T-cell (primary cell): ENCODE results near the gene MFN2. TPM values are rescaled to one million over a fixed set of nuclear protein-coding genes. Genes with fewer than 3 reads are reported as not detected.
"Not testable (repeated sequence)": the region's sequence is repeated elsewhere in the genome, so short reads cannot be mapped to it uniquely, and the experiment has no call there.

Experiments used
- ATAC-seq, 4 experiments: fragments of 200-7000 bp in 3 of 4; fragments of 150-1000 bp in 1 of 4; cut with Tn5 transposase; replicated peaks in 1 of 4; 1 replicate in 3 of 4; 2 replicates in 1 of 4; pipeline ENCODE4 v1.10.0; 2021; ENCODE audit warnings: moderate library complexity in 3 of 4, mild to moderate bottlenecking in 2 of 4, moderate number of reproducible peaks in 1 of 4
- CTCF ChIA-PET, 2 donors: fragments of 300-600 bp; sonication (Branson Sonifier 250); formaldehyde crosslinking; loops; one replicate each; lab custom pipeline; 2022; ENCODE audit warnings: antibody characterized with exemption in 2 of 2; lab: Charles Lee
- POLR2A ChIA-PET, 2 donors: fragments of 300-600 bp; sonication (Branson Sonifier 250); formaldehyde crosslinking; loops; one replicate each; lab custom pipeline; 2022; ENCODE audit warnings: antibody characterized with exemption in 2 of 2; lab: Charles Lee
- DNase-seq, 35 experiments: peaks; one replicate each; pipeline versions ENCODE4 v3.0.0 to v3.0.0-alpha.2; 2013 to 2023
- H3K27ac ChIP-seq: one replicate; pipeline ENCODE4 v1.5.1; 2013; ENCODE audit warnings: low read length
- H3K27me3 ChIP-seq, 2 experiments: replicated peaks in 1 of 2; 1 replicate in 1 of 2; 2 replicates in 1 of 2; pipeline versions ENCODE4 v1.6.1 to v1.7.0; 2013; ENCODE audit warnings: low read length in 1 of 2, mixed read lengths in 1 of 2; ENCODE audit not compliant: control insufficient read depth in 2 of 2, insufficient read depth in 2 of 2; ENCODE audit errors: extremely low read depth in 1 of 2
- H3K36me3 ChIP-seq, 2 donors: 1 replicate in 1 of 2; 2 replicates in 1 of 2; pipeline versions ENCODE4 v1.6.1 to v1.7.0; 2013; ENCODE audit warnings: low read length in 1 of 2; ENCODE audit not compliant: control insufficient read depth in 2 of 2, insufficient read depth in 1 of 2; ENCODE audit errors: extremely low read depth in 1 of 2
- H3K4me1 ChIP-seq, 2 experiments: 1 replicate in 1 of 2; 2 replicates in 1 of 2; pipeline versions ENCODE4 v1.6.1 to v1.7.0; 2013; ENCODE audit warnings: low read length in 2 of 2, mixed read lengths in 1 of 2; ENCODE audit not compliant: insufficient read depth in 2 of 2, control insufficient read depth in 1 of 2; ENCODE audit errors: extremely low read depth in 1 of 2
- H3K4me3 ChIP-seq, 2 donors: 1 replicate in 1 of 2; 2 replicates in 1 of 2; pipeline versions ENCODE4 v1.5.1 to v1.7.0; 2013; ENCODE audit warnings: mild to moderate bottlenecking in 2 of 2, low read length in 1 of 2, moderate library complexity in 1 of 2; ENCODE audit not compliant: control insufficient read depth in 1 of 2; ENCODE audit errors: extremely low read depth in 1 of 2
- H3K9me3 ChIP-seq: 2 replicates; pipeline ENCODE4 v1.7.0; 2013
- H3K27ac Mint-ChIP-seq, 2 donors: one replicate each; pipeline ENCODE4 v1.8.0; 2020 to 2021; ENCODE audit warnings: mild to moderate bottlenecking in 2 of 2, mixed read lengths in 2 of 2
- H3K27me3 Mint-ChIP-seq, 2 donors: one replicate each; pipeline ENCODE4 v1.8.0; 2021 to 2022; ENCODE audit warnings: mixed read lengths in 2 of 2
- H3K36me3 Mint-ChIP-seq: one replicate; pipeline ENCODE4 v1.8.0; 2021; ENCODE audit warnings: mixed read lengths
- H3K4me1 Mint-ChIP-seq, 3 donors: one replicate each; pipeline ENCODE4 v1.8.0; 2020 to 2022; ENCODE audit warnings: mixed read lengths in 3 of 3, mild to moderate bottlenecking in 1 of 3
- H3K4me3 Mint-ChIP-seq, 3 donors: one replicate each; pipeline ENCODE4 v1.8.0; 2020 to 2022; ENCODE audit warnings: mild to moderate bottlenecking in 3 of 3, mixed read lengths in 3 of 3, moderate library complexity in 3 of 3
- H3K9me3 Mint-ChIP-seq, 3 donors: one replicate each; pipeline ENCODE4 v1.8.0; 2020 to 2022; ENCODE audit warnings: mixed read lengths in 3 of 3
- whole genome bisulfite sequencing: methylation state at CpG from one replicate; pipeline ENCODE4 v1.1.5; 2013; ENCODE audit warnings: missing lambda C conversion rate; ENCODE audit not compliant: insufficient coverage; 5-methylcytosine and 5-hydroxymethylcytosine counted together
- total RNA-seq, 35 experiments: library from RNA in 6 of 35; stranded (reverse) in 6 of 35; fragments of 120-200 nt in 1 of 35; gene quantifications; one replicate each; pipeline versions ENCODE4 v1.2.1 to v1.2.4 and lab custom pipeline; 2013 to 2026

MFN2 gene
- total RNA-seq, 5 donors from 2014 or later (not counting 1 experiment from before 2014, with no cell fraction given): 38.0 to 47.0 (median 40.7) TPM

DNA sequence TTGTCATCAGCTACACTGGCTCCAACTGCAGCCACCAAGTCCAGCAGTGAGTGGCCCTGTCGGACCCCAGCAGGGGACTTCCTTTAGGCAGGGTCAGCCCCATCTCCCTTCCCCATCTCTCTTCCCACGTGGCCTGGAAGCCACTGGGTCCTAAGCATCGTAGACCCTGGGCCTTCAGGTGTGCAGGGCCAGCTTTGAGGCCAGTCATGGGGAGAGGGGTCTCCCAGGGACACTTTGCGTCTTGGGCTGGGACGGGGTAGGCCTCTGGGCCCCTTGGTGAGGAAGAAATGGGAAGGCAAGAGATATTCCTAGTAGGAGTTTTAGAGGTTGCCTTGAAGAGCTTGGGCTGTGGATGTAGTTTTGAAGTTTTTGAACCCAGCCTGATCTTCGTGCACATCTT lies 27.0 kb downstream of the MFN2 start:
- no peaks in the 10 kb centered on the region for H3K9me3 ChIP-seq
- CTCF ChIA-PET: interaction anchor here in 1 of 2 donors (0.6 kb wide), 1 partner anchor 99 kb away, joined by 6 read pairs; no protein-coding TSS in a partner anchor
- H3K27ac Mint-ChIP-seq: no peak overlapping the region

DNA sequence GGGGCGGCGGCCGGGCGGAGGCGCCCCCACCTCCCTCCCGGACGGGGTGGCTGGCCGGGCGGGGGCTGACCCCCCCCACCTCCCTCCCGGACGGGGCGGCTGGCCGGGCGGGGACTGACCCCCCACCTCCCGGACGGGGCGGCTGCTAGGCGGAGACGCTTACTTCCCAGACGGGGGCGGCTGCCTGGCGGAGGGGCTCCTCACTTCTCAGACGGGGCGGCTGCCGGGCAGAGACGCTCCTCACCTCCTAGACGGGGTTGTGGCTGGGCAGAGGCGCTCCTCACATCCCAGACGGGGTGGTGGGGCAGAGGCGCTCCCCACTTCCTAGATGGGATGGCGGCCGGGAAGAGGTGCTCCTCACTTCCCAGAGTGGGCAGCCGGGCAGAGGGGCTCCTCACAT lies 28.1 kb downstream of the MFN2 start:
- H3K4me3 ChIP-seq, H3K27ac Mint-ChIP-seq, H3K4me1 Mint-ChIP-seq, H3K27me3 Mint-ChIP-seq, DNase-seq, ATAC-seq, H3K9me3 Mint-ChIP-seq, H3K27ac ChIP-seq, H3K27me3 ChIP-seq, H3K9me3 ChIP-seq, CTCF ChIA-PET, H3K4me1 ChIP-seq, POLR2A ChIA-PET, H3K4me3 Mint-ChIP-seq: not testable (repeated sequence)
- peaks cover 53% of the 10 kb centered on the region for H3K36me3 Mint-ChIP-seq
- peaks cover 25 to 76% of the 10 kb centered on the region in 2 donors for H3K36me3 ChIP-seq
- 93% methylated on average over 12 of the region's 33 CpGs for WGBS

More for the DNA sequence above, 27.0 kb downstream of the MFN2 start:
- POLR2A ChIA-PET: no interaction called here
- Histone ChIP-seq H3K27me3 (no peaks in the 10 kb centered on the region), H3K36me3 (peaks cover 31 to 80% of the 10 kb centered on the region in 2 donors), H3K4me3 (no peak overlapping the region), H3K4me1 (no peaks in the 10 kb centered on the region), H3K27ac (no peak overlapping the region)
- Mint-ChIP-seq H3K36me3 (peaks cover 58% of the 10 kb centered on the region), H3K27me3 (no peaks in the 10 kb centered on the region), H3K4me3 (no peak overlapping the region), H3K9me3 (no peaks in the 10 kb centered on the region), H3K4me1 (no peaks in the 10 kb centered on the region)
- DNase-seq: no peak
- WGBS: 95% methylated on average over 2 of the region's 6 CpGs
- no peak for ATAC-seq

DNA sequence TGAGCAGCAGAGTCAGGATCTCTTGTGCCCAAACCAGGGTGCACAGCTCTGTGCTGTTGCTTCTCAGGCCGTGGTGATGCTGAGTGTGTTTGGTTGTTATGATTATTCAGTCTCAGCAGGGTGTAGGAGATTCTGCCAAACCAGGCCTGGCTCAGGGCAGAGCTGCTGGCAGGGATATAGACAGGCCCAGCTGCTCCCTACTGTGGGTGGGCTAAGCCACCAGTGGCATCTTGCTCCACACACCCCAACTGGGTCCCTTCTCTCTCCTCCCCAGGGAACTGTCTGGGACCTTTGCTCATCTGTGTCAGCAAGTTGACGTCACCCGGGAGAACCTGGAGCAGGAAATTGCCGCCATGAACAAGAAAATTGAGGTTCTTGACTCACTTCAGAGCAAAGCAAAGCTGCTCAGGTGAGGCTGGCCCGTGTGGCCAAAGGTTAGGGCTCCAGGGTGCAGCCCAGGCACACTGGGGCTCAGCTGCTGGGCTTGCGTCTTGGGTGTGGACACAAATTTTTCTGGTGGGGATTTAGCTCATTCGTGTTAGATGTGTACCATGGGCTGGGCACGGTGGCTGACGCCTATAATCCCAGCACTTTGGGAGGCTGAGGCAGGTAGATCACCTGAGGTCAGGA lies 29.2 kb downstream of the MFN2 start:
- CTCF ChIA-PET: no interaction called here
- Histone ChIP-seq H3K9me3 (no peaks in the 10 kb centered on the region), H3K4me1 (no peaks in the 10 kb centered on the region), H3K4me3 (no peak overlapping the region), H3K27me3 (no peaks in the 10 kb centered on the region), H3K36me3 (peaks cover 23 to 66% of the 10 kb centered on the region in 2 donors), H3K27ac (no peak overlapping the region)
- Mint-ChIP-seq H3K9me3 (no peaks in the 10 kb centered on the region), H3K4me3 (no peak overlapping the region), H3K4me1 (peaks cover 0 to 9% (median 7%) of the 10 kb centered on the region in 3 donors), H3K27ac (no peak overlapping the region), H3K27me3 (no peaks in the 10 kb centered on the region), H3K36me3 (peaks cover 48% of the 10 kb centered on the region)
- POLR2A ChIA-PET: no interaction called here
- WGBS: 94% methylated on average over 8 of the region's 9 CpGs
- DNase-seq (no peak), ATAC-seq (no peak)

DNA sequence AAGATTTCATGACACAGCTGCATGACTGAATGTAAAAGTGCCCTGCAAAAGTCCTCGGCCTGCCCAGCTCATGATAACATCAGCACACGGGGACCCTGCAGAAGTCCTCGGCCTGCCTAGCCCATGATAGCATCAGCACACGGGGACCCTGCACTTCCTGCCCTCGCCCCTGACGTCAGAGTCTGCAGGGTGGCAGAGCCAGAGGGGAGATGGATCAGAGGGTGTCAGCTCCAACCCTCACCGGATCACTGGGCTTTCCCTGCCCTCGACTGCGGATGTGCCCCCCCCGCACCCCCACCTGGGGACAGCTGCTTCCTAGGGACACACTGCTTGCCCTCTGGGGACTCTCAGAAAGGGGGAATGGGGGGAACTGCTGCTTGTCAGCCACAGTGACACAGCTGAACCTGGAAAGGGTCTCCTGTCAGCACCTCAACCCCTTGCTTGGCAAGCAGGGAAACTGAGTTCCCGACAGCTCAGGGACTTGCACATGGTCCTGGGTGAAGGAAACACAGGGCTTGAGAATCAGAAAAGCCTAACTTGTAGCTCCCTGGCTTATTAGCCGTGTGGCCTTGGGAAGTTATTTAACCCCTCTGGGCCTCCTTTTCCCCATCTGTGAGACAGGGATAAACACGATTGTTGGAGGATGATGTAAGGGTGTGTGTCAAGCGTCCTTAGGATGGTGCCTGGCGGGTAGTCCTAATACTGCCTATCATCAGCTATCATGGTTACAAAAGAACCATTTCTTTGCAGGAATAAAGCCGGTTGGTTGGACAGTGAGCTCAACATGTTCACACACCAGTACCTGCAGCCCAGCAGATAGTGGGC lies 30.7 kb downstream of the MFN2 start:
- ATAC-seq (no peak), DNase-seq (no peak)
- Histone ChIP-seq H3K4me3 (no peak overlapping the region), H3K27ac (no peak overlapping the region), H3K9me3 (no peaks in the 10 kb centered on the region), H3K27me3 (no peaks in the 10 kb centered on the region), H3K36me3 (peaks cover 11 to 53% of the 10 kb centered on the region in 2 donors), H3K4me1 (no peaks in the 10 kb centered on the region)
- Mint-ChIP-seq H3K4me3 (no peak overlapping the region), H3K4me1 (peaks cover 0 to 12% (median 7%) of the 10 kb centered on the region in 3 donors), H3K9me3 (no peaks in the 10 kb centered on the region), H3K27ac (no peak overlapping the region), H3K27me3 (no peaks in the 10 kb centered on the region), H3K36me3 (peaks cover 36% of the 10 kb centered on the region)
- ChIA-PET CTCF (no interaction called here), POLR2A (no interaction called here)
- WGBS: 90% methylated on average over 12 of the region's 16 CpGs

DNA sequence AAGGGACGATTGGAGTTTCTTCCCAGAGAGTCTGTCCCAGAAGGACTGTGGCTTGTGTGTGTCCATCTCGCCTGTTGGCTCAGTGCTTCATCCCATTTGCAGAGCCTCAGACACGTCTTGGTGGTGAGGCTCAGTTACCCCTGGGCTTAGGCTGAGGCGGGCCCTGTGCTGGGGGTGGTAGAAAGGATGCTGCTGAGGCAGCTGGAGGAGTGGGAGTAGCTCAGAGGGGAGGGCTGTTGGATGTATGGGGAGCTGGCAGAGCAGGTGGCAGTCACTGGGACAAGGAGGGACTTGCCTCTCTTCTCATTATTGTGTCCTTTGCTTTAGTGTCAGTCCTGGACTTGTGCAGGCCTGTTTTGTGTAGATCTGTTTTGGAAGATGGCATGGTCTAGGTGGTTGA lies 31.8 kb downstream of the MFN2 start:
- Mint-ChIP-seq H3K27ac (peak overlapping the region in 1 of 2 donors; percentile 45), H3K36me3 (peaks cover 36% of the 10 kb centered on the region), H3K9me3 (no peaks in the 10 kb centered on the region), H3K4me1 (peaks cover 0 to 12% (median 7%) of the 10 kb centered on the region in 3 donors), H3K4me3 (no peak overlapping the region), H3K27me3 (no peaks in the 10 kb centered on the region)
- Histone ChIP-seq H3K4me1 (no peaks in the 10 kb centered on the region), H3K27me3 (no peaks in the 10 kb centered on the region), H3K4me3 (no peak overlapping the region), H3K36me3 (peaks cover 8 to 43% of the 10 kb centered on the region in 2 donors), H3K27ac (no peak overlapping the region), H3K9me3 (no peaks in the 10 kb centered on the region)
- DNase-seq (no peak), ATAC-seq (no peak)
- ChIA-PET POLR2A (no interaction called here), CTCF (no interaction called here)
- 100% methylated on average over 4 of the region's 4 CpGs for WGBS

DNA sequence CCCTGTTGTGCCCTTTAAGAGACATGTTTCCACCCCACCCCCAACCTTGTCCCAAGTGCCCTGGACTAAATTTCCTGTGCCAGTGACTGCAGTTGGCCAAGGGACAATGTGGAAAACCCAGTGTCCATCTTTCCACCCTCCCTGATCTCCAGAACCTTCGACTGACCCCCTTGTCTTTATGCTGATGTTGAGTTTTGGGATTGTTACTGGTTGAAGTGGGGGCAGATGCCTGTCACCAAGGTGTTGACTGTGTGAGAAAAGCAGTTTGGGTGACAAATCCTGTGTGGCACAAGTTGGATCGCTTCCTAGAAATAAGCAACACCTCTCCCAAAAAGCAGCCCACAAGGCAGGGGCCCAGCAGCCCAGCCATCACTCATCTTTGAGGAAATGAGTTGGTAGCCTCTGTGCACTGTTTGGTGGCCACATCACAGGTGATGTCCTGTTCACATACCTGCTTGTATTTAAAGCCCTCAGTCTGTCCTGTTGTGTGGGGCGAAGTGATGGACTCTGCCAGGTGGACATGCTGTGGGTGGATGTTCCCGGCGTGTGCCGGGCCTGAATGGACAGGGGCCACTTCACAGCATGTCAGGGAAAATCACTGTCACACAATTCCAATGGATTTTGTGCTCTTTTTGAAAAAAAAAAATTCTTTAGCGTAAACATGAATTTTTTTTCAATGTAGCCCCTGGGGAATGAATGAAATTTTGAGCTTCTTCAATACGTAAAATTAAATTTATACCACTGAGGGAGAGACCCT lies 32.5 kb downstream of the MFN2 start:
- Histone ChIP-seq H3K36me3 (peaks cover 8 to 36% of the 10 kb centered on the region in 2 donors), H3K27me3 (no peaks in the 10 kb centered on the region), H3K4me1 (no peaks in the 10 kb centered on the region), H3K9me3 (no peaks in the 10 kb centered on the region), H3K27ac (no peak overlapping the region), H3K4me3 (no peak overlapping the region)
- H3K4me1 Mint-ChIP-seq: peaks cover 0 to 12% (median 7%) of the 10 kb centered on the region in 3 donors
- H3K4me3 Mint-ChIP-seq: no peak overlapping the region
- H3K27me3 Mint-ChIP-seq: no peaks in the 10 kb centered on the region
- no peak for ATAC-seq
- CTCF ChIA-PET: no interaction called here
- DNase-seq: no peak
- H3K27ac Mint-ChIP-seq: peak overlapping the region in 1 of 2 donors; percentile 39
- POLR2A ChIA-PET: no interaction called here
- no peaks in the 10 kb centered on the region for H3K9me3 Mint-ChIP-seq
- 100% methylated on average over 4 of the region's 8 CpGs for WGBS
- H3K36me3 Mint-ChIP-seq: peaks cover 28% of the 10 kb centered on the region
